ENCODE measurements around the gene RTN4R.

DNA sequence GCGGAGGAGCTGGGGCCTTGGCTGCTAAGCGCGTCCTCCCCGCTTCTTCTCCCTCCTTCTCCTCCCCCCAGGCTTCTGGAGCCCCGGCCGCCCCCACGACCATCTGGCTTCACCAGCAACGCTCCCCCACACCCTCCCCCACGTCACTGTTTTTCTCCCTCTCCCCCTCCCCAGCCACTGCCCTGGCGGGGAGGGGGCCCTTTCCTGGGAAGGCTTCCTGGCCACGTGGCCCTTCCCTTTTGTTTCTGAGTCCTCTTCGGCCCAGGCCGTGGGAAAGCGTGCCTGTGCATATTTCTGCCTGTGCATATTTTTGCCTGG is 27.7 kb downstream of the RTN4R start:
- TF ChIP-seq, protein P1, sequence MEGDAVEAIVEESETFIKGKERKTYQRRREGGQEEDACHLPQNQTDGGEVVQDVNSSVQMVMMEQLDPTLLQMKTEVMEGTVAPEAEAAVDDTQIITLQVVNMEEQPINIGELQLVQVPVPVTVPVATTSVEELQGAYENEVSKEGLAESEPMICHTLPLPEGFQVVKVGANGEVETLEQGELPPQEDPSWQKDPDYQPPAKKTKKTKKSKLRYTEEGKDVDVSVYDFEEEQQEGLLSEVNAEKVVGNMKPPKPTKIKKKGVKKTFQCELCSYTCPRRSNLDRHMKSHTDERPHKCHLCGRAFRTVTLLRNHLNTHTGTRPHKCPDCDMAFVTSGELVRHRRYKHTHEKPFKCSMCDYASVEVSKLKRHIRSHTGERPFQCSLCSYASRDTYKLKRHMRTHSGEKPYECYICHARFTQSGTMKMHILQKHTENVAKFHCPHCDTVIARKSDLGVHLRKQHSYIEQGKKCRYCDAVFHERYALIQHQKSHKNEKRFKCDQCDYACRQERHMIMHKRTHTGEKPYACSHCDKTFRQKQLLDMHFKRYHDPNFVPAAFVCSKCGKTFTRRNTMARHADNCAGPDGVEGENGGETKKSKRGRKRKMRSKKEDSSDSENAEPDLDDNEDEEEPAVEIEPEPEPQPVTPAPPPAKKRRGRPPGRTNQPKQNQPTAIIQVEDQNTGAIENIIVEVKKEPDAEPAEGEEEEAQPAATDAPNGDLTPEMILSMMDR (conservative IDR thresholded peaks at IDR 0.05; ENCODE audit: low read depth, low read length): no peak
- no peak for TF ChIP-seq EZH2 (IDR thresholded peaks at IDR 0.05; ENCODE audit: low read length, unreplicated experiment)

Data from PC-3 (cell line).